ENCODE results near the gene COL1A2.

Gene COL1A2

GRCh38 chr7:94478648-94479214 lies 84.0 kb downstream of the COL1A2 start:
- POLR2A ChIA-PET (ENCODE audit: low non-redundant PET): no interaction called here
- CTCF ChIA-PET: no interaction called here
- no peak overlapping the region for H3K27ac ChIP-seq

More at GRCh38 chr7:94478648-94479214, 84.0 kb downstream of the COL1A2 start:
- TF ChIP-seq, protein P1, sequence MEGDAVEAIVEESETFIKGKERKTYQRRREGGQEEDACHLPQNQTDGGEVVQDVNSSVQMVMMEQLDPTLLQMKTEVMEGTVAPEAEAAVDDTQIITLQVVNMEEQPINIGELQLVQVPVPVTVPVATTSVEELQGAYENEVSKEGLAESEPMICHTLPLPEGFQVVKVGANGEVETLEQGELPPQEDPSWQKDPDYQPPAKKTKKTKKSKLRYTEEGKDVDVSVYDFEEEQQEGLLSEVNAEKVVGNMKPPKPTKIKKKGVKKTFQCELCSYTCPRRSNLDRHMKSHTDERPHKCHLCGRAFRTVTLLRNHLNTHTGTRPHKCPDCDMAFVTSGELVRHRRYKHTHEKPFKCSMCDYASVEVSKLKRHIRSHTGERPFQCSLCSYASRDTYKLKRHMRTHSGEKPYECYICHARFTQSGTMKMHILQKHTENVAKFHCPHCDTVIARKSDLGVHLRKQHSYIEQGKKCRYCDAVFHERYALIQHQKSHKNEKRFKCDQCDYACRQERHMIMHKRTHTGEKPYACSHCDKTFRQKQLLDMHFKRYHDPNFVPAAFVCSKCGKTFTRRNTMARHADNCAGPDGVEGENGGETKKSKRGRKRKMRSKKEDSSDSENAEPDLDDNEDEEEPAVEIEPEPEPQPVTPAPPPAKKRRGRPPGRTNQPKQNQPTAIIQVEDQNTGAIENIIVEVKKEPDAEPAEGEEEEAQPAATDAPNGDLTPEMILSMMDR (conservative IDR thresholded peaks at IDR 0.05; ENCODE audit: low read depth): no peak
- DNase-seq (ENCODE audit: low spot score): no peak
